ENCODE measurements around the gene HSD17B12. TPM values are rescaled to one million over a fixed set of nuclear protein-coding genes. Genes with fewer than 3 reads are reported as not detected.

The HSD17B12 gene
- total RNA-seq, 1 experiment from 2014 or later: 88.9 TPM

GRCh38 chr11:43903969-43904368 is 223.4 kb downstream of the HSD17B12 start:
- Histone ChIP-seq H3K27me3 (no peaks in the 10 kb centered on the region), H3K36me3 (peaks cover 9% of the 10 kb centered on the region), H3K27ac (no peak overlapping the region), H3K4me3 (no peak overlapping the region), H3K9me3 (replicated peaks) (no peaks in the 10 kb centered on the region), H3K4me1 (no peaks in the 10 kb centered on the region)
- DNase-seq: no peak

DNA sequence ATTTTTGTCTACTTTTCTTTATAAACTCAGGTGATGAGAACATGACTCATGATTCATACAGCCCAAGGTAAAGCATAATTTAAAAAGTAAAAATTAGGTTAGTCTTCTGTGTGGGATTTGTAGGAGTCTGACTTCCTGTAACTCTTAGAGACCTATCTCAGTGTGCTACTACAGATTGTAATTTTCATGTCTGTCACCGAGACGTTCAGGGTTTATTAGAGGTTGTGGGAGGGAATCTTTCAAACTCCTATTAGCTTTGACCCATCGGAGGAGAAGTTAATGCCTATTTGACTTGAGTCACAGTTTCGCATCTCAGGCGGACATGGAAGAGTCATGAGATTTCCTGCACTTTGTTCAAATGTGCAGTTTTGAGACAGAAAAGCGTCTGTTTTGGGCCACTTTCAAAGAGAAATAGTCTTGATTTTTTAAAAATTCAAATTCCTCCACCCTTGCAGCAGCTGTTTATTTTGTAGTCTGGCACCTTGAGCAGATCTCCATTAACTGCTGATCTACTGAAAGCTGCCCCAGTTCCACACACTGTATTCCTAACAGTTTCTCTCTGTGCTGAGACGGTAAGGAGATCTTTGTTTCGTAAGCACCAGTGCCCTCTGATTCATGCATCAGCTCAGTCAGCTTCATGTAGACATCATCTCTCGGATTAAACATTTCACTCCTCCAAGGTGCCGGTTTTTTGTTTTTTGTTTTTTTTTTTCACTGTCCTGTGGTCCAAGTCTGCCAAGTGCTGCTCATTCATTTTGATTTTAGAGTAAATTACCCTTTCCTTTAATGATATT is 224.4 kb downstream of the HSD17B12 start:
- no peaks in the 10 kb centered on the region for H3K9me3 ChIP-seq (replicated peaks)
- DNase-seq: no peak
- H3K27ac ChIP-seq: no peak overlapping the region
- H3K36me3 ChIP-seq: peaks cover 6% of the 10 kb centered on the region
- H3K4me1 ChIP-seq: no peaks in the 10 kb centered on the region
- no peaks in the 10 kb centered on the region for H3K27me3 ChIP-seq
- no peak overlapping the region for H3K4me3 ChIP-seq

DNA sequence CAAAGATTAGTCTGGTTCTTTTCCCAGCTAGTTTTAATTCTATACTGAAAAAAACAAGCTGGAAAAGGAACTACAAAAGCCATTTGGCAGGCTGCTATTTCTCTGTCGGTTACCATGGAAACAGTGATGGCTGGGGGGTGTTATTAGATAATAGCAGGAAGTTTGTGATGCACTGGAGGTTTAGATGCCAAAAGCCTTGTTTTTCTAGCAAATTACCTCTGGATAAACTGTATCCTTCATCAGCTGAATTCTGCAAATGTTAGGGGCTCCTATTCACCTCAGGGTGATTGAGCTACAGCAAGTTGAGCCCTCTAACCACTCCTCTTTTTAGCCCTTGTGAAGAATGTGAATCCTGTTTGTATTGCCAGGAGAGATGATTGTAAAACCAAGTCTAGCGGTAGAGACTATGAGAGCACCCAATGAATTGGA is 225.3 kb downstream of the HSD17B12 start:
- Histone ChIP-seq H3K27me3 (no peaks in the 10 kb centered on the region), H3K36me3 (peaks cover 6% of the 10 kb centered on the region), H3K27ac (no peak overlapping the region), H3K4me3 (no peak overlapping the region), H3K4me1 (no peaks in the 10 kb centered on the region), H3K9me3 (replicated peaks) (no peaks in the 10 kb centered on the region)
- no peak for DNase-seq

Other genes with a start within 250 kb of the HSD17B12 start
- 26.0 and 29.2 TPM in 2 replicates for gene ALKBH3, start 200.1 kb downstream of the HSD17B12 start, total RNA-seq (2014; rRNA removed; shearing (Covaris generic))